Fibroblast of skin of right quadriceps (primary cell): ENCODE measurements around the gene HOXA4.

Experiments used
- DNase-seq: peaks from one replicate; pipeline ENCODE4 v3.0.0-alpha.2; 2013

HOXA4 gene

GRCh38 chr7:27088002-27088922 lies 42.3 kb downstream of the HOXA4 start:
- no peak for DNase-seq

DNA sequence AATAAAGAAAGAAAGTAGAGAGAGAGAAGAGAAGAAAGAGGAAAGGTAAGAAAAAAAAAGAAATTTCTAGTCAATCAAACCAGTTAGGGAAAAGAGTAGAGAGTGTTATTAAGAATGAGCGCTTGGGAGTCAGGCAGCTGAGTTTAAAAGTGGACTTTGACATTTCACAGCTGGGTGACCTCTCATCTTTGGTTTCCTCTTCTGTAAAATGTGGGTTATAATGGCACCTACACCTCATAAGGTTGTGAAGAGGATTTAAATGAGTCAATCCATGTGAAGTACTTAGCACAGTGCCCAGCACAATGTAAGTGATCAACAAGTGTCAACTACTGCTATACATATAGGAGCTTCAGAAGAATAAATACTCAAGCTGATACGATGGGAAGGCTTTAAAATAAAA lies 46.9 kb downstream of the HOXA4 start:
- DNase-seq: no peak

DNA sequence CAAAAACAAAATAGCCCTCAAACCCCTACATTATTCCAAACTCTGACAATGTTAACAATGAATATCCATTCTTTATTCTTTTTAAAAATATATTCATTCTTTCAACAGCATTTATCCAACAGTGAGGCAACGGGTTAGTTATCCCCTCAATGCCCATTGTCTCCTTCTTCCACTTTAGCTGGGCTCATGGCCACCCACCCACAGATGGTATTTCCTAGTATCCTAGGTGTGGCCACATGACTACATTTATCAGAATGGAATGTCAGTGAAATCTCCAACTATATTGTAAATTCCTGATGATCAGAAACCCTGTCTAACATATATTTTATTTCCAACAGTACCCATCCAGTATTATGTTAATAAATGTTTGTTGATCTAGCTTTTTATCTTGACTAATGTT lies 48.4 kb downstream of the HOXA4 start:
- no peak for DNase-seq

- DNase-seq: peak; percentile 22
Observed at GRCh38 chr7:27080844-27081436, 49.6 kb downstream of the HOXA4 start.

GRCh38 chr7:27079234-27079975 lies 51.2 kb downstream of the HOXA4 start:
- no peak for DNase-seq

DNA sequence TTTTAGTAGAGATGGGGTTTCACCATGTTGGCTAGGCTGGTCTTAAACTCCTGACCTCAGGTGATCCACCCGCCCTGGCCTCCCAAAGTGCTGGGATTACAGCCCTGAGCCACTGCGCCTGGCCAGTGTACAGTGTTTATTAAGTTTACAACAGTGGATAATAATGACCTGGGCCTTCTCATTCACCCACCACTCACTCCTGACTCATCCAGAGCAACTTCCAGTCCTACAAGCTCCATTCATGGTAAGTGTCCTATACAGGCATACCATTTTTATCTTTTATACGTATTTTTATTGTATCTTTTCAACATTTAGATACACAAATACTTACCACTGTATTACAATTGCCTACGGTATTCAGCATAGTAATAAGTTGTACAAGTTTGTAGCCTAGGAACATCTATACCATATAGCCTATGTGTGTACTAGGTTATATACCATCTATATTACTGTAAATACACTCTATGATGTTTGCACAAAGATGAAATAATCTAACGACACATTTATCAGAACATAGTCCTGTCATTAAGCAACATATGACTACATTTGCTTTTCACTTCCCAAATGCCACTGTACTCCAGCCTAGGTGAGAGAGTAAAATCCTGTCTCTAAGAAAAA lies 51.8 kb downstream of the HOXA4 start:
- no peak for DNase-seq
